Measurements from ENCODE around the gene ETS2.

ETS2 gene

GRCh38 chr21:38788275-38788905 lies 17.3 kb upstream of the ETS2 start:
- H3K4me3 ChIP-seq (ENCODE audit: low read depth, low read length): no peak overlapping the region
- no peak for TF ChIP-seq CTCF (IDR thresholded peaks at IDR 0.05; ENCODE audit: low read depth, low read length)

- no peak for TF ChIP-seq CTCF (IDR thresholded peaks at IDR 0.05; ENCODE audit: low read depth, low read length)
- H3K4me3 ChIP-seq (ENCODE audit: low read depth, low read length): no peak overlapping the region
Measured at GRCh38 chr21:38789275-38789674, 16.5 kb upstream of the ETS2 start.

- H3K4me3 ChIP-seq (ENCODE audit: low read depth, low read length): no peak overlapping the region
- no peak for TF ChIP-seq CTCF (IDR thresholded peaks at IDR 0.05; ENCODE audit: low read depth, low read length)
Measured at GRCh38 chr21:38790059-38790458, 15.7 kb upstream of the ETS2 start.

- H3K4me3 ChIP-seq (ENCODE audit: low read depth, low read length): no peak overlapping the region
Measured at GRCh38 chr21:38790961-38791360, 14.8 kb upstream of the ETS2 start.

GRCh38 chr21:38792676-38793459 lies 12.9 kb upstream of the ETS2 start:
- H3K4me3 ChIP-seq (ENCODE audit: low read depth, low read length): no peak overlapping the region
- no peak for TF ChIP-seq CTCF (IDR thresholded peaks at IDR 0.05; ENCODE audit: low read depth, low read length)

More at GRCh38 chr21:38790961-38791360, 14.8 kb upstream of the ETS2 start:
- TF ChIP-seq CTCF (IDR thresholded peaks at IDR 0.05; ENCODE audit: low read depth, low read length): no peak

- TF ChIP-seq CTCF (IDR thresholded peaks at IDR 0.05; ENCODE audit: low read depth, low read length): no peak
- no peak overlapping the region for H3K4me3 ChIP-seq (ENCODE audit: low read depth, low read length)
Measured at GRCh38 chr21:38793926-38794713, 11.6 kb upstream of the ETS2 start.
